Ascending aorta (tissue), 2 donors: ENCODE results near the gene PIGL. TPM values are rescaled to one million over a fixed set of nuclear protein-coding genes. Genes with fewer than 3 reads are reported as not detected.

Experiments used
- DNase-seq, 2 donors: peaks; one replicate each; pipeline ENCODE4 v3.0.0-alpha.2; 2019; ENCODE audit warnings: low spot score in 2 of 2
- H3K27ac ChIP-seq, 2 donors: fragments of 200-600 bp; sonication (generic); one replicate each; pipeline ENCODE4 v1.5.1; 2016 to 2017; ENCODE audit warnings: mild to moderate bottlenecking in 1 of 2
- H3K27me3 ChIP-seq: fragments of 200-600 bp; sonication (generic); one replicate; pipeline ENCODE4 v1.5.1; 2017
- H3K36me3 ChIP-seq, 2 donors: fragments of 200-600 bp; sonication (generic); one replicate each; pipeline ENCODE4 v1.5.1; 2016
- H3K4me1 ChIP-seq, 2 donors: fragments of 200-600 bp; sonication (generic); one replicate each; pipeline ENCODE4 v1.5.1; 2016 to 2017; ENCODE audit warnings: mild to moderate bottlenecking in 1 of 2
- H3K4me3 ChIP-seq, 2 donors: fragments of 200-600 bp; sonication (generic); one replicate each; pipeline ENCODE4 v1.5.1; 2016 to 2017; ENCODE audit warnings: mild to moderate bottlenecking in 1 of 2
- H3K9me3 ChIP-seq, 2 donors: fragments of 200-600 bp; sonication (generic); one replicate each; pipeline ENCODE4 v1.5.1; 2016
- intact Hi-C: fragments of 100-400 bp; cut with DNase I; formaldehyde crosslinking; loops from one replicate; pipeline ENCODE4 v1.15.1; 2023
- total RNA-seq: library from RNA; depleted of rRNA; stranded (reverse); fragments of >200 nt; gene quantifications from one replicate; pipeline ENCODE4 v1.1.0, GENCODE V29; 2016
- TF ChIP-seq, protein P1 (sequence below), 3 experiments: fragments of 200-600 bp in 2 of 3; fragments of 450-650 bp in 1 of 3; sonication (generic) in 2 of 3; IDR thresholded peaks; one replicate each; pipeline ENCODE4 v1.5.1; 2016 to 2019; ENCODE audit warnings: antibody characterized with exemption in 3 of 3, mild to moderate bottlenecking in 1 of 3, moderate library complexity in 1 of 3

Gene PIGL
- total RNA-seq, 1 donor from 2014 or later, result 6.2 TPM

DNA sequence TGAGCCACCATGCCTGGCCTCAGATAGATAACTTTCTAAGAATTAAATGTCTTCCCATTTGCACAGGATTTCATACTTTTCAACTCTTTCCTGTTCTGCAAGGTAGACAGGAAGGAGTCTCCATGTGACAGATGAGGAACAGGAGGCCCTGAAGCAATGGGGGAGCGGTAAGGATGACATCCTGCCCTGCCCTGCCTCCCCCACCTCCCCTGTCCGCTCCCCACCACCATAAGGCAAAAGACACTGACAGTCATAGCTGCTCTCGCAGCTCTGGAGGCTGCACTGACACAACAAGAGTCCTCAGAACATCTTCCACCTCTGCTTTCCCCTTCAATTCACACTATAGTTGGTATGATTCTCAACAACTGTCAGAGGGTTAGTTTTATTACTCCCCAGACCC, 126.6 kb downstream of the PIGL start:
- DNase-seq, result no peak
- peaks cover 19 to 26% of the 10 kb centered on the region in 2 donors for H3K36me3 ChIP-seq
- H3K4me3 ChIP-seq, result no peak overlapping the region
- TF ChIP-seq, protein P1, sequence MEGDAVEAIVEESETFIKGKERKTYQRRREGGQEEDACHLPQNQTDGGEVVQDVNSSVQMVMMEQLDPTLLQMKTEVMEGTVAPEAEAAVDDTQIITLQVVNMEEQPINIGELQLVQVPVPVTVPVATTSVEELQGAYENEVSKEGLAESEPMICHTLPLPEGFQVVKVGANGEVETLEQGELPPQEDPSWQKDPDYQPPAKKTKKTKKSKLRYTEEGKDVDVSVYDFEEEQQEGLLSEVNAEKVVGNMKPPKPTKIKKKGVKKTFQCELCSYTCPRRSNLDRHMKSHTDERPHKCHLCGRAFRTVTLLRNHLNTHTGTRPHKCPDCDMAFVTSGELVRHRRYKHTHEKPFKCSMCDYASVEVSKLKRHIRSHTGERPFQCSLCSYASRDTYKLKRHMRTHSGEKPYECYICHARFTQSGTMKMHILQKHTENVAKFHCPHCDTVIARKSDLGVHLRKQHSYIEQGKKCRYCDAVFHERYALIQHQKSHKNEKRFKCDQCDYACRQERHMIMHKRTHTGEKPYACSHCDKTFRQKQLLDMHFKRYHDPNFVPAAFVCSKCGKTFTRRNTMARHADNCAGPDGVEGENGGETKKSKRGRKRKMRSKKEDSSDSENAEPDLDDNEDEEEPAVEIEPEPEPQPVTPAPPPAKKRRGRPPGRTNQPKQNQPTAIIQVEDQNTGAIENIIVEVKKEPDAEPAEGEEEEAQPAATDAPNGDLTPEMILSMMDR (IDR thresholded peaks at IDR 0.05), result no peak
- intact Hi-C loops, result no loop called here
- no peaks in the 10 kb centered on the region for H3K9me3 ChIP-seq
- H3K27me3 ChIP-seq, result no peaks in the 10 kb centered on the region
- peak overlapping the region in 1 of 2 donors; percentile 27 for H3K27ac ChIP-seq
- H3K4me1 ChIP-seq, result no peaks in the 10 kb centered on the region

DNA sequence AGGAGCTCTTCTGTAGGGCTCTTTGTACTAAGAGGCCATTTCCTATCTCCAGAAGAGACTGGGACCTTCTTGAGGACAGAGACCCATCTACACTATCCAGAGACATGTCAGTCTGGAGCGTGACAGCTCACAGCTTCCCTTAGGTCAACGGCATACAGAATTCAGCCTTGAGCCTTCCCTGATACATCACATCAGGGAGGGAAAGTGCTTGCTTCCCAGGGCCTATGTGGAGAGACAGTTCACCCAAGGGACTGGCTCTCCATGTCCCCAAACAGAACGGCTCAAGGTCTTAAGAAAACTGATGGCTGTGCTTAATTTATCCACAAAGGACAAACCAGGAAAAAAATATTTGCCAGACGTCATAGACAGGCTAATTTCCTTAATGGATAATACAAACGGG, 128.6 kb downstream of the PIGL start:
- Histone ChIP-seq H3K27me3 (no peaks in the 10 kb centered on the region), H3K4me3 (no peak overlapping the region), H3K9me3 (no peaks in the 10 kb centered on the region), H3K36me3 (peaks cover 19 to 34% of the 10 kb centered on the region in 2 donors), H3K4me1 (no peaks in the 10 kb centered on the region), H3K27ac (no peak overlapping the region)
- DNase-seq, result no peak
- TF ChIP-seq, protein P1 (IDR thresholded peaks at IDR 0.05), result no peak
- intact Hi-C loops, result no loop called here

DNA sequence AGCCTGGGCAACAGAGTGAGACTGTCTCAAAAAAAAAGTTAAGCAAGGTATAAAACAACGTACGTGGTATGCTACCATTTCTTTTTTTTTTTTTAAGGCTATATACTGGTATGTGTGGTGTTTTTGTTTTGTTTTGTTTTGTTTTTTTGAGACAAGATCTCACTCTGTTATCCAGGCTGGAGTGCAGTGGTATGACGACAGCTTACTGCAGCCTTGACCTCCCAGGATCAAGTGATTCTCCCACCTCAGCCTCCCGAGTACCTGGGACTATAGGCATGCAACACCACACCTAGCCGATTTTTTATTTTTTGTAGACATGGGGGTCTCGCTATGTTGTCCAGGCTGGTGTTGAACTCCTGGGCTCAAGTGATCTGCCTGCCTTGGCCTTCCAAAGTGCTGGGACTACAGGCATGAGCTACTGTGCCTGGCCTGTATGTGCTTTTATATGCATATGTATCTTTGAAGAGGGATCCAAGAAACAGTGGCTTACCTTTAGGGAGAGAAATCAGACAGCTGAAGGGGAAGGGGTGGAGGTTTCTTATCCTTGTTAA, 129.8 kb downstream of the PIGL start:
- intact Hi-C loops, result no loop called here
- no peak overlapping the region for H3K4me3 ChIP-seq
- no peaks in the 10 kb centered on the region for H3K27me3 ChIP-seq
- DNase-seq, result no peak
- H3K9me3 ChIP-seq, result no peaks in the 10 kb centered on the region
- no peak overlapping the region for H3K27ac ChIP-seq
- H3K36me3 ChIP-seq, result peaks cover 19 to 34% of the 10 kb centered on the region in 2 donors
- peaks cover 0 to 4% of the 10 kb centered on the region in 2 donors for H3K4me1 ChIP-seq
- TF ChIP-seq, protein P1 (IDR thresholded peaks at IDR 0.05), result no peak

DNA sequence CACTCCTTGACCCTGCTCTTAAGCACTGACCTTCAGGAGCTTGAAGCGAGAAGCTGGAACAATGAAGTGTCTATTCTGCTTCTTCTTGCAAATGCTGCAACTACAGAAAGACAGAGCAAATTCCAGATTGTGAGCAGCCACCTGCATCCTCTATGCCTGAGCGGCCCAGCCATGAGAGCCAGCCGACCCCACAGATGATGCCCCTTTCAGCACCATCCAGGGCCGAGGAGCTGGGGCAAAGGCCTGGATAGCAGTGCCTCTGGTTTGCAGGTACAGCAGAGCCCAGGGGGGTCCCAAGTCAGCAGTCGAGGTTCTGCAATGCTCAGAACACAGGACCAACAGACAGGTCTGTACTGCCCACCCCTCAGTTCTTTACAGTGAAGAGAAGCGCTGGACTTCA, 131.6 kb downstream of the PIGL start:
- no peaks in the 10 kb centered on the region for H3K27me3 ChIP-seq
- H3K4me3 ChIP-seq, result no peak overlapping the region
- TF ChIP-seq, protein P1 (IDR thresholded peaks at IDR 0.05), result no peak
- intact Hi-C loops, result no loop called here
- H3K36me3 ChIP-seq, result peaks cover 10 to 22% of the 10 kb centered on the region in 2 donors
- H3K27ac ChIP-seq, result no peak overlapping the region
- peaks cover 0 to 9% of the 10 kb centered on the region in 2 donors for H3K4me1 ChIP-seq
- H3K9me3 ChIP-seq, result no peaks in the 10 kb centered on the region
- no peak for DNase-seq

DNA sequence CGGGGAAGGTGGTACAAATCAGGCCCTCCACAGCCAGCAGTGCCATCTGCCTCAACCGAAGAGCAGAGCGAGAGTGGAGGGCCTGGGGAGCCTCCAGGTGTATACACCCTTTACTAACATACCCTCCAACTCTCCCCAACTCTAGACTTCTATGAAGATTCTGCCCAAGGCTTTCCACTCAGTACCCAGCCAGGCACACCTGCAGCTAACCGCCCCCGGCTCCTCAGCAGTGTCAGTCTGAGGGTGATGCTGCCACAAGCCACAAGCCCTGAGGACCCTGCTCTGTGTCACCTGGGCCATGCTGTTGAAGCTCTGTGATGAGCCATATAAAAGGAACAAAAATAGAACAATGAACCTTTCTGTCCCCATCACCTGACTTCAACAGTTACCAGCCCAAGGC, 132.4 kb downstream of the PIGL start:
- TF ChIP-seq, protein P1 (IDR thresholded peaks at IDR 0.05), result no peak
- Histone ChIP-seq H3K27me3 (no peaks in the 10 kb centered on the region), H3K9me3 (no peaks in the 10 kb centered on the region), H3K4me1 (peaks cover 0 to 10% of the 10 kb centered on the region in 2 donors), H3K27ac (no peak overlapping the region), H3K4me3 (no peak overlapping the region), H3K36me3 (peaks cover 5 to 14% of the 10 kb centered on the region in 2 donors)
- intact Hi-C loops, result no loop called here
- no peak for DNase-seq
